GM18498 (cell line): ENCODE results near the gene TAF11L11.
"Not testable (repeated sequence)": the region's sequence is repeated elsewhere in the genome, so short reads cannot be mapped to it uniquely, and the experiment has no call there.

ENCODE experiments used
- ATAC-seq: cut with Tn5 transposase; IDR thresholded peaks from one replicate; pipeline ENCODE4 v1.9.1; 2021; ENCODE audit warnings: mild to moderate bottlenecking, moderate library complexity; ENCODE audit not compliant: unreplicated experiment

Gene TAF11L11

GRCh38 chr5:17603880-17604279, at the start of gene TAF11L11:
TAF11L11 (plus strand) TSS chr5:17604183.
- ATAC-seq, result not testable (repeated sequence)

DNA sequence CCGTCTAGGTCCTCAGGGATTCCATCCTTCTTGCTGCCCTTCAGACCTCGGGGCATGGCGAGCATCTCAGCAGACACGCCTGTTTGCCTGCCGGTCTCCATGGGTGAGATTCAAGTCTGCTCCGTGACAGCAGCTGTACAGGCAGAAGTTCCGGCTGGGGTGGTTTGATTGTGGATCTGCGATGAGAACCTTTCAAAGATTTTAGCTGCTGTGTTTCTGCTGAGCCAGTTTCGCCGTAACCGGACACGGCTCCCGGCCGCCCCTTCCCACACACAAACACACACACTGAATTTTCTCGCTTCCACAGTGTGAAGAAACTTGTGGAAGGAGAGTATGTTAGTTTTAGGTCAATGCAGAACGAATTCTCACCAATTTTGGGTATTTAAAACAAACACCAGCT, 18.3 kb upstream of the TAF11L11 start, which contains the start of gene TAF11L7:
TSS of gene TAF11L7 (minus strand) at position 101 of the 400 bp plus-strand sequence.
- not testable (repeated sequence) for ATAC-seq

DNA sequence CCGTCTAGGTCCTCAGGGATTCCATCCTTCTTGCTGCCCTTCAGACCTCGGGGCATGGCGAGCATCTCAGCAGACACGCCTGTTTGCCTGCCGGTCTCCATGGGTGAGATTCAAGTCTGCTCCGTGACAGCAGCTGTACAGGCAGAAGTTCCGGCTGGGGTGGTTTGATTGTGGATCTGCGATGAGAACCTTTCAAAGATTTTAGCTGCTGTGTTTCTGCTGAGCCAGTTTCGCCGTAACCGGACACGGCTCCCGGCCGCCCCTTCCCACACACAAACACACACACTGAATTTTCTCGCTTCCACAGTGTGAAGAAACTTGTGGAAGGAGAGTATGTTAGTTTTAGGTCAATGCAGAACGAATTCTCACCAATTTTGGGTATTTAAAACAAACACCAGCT, 13.1 kb upstream of the TAF11L11 start, which contains the start of gene TAF11L8:
TSS of gene TAF11L8 (minus strand) at position 101 of the 400 bp plus-strand sequence.
- ATAC-seq, result not testable (repeated sequence)

- not testable (repeated sequence) for ATAC-seq
Observed at GRCh38 chr5:17594255-17594654, 9.7 kb upstream of the TAF11L11 start, which contains the start of gene TAF11L9. TAF11L9 (minus strand) TSS chr5:17594394.

DNA sequence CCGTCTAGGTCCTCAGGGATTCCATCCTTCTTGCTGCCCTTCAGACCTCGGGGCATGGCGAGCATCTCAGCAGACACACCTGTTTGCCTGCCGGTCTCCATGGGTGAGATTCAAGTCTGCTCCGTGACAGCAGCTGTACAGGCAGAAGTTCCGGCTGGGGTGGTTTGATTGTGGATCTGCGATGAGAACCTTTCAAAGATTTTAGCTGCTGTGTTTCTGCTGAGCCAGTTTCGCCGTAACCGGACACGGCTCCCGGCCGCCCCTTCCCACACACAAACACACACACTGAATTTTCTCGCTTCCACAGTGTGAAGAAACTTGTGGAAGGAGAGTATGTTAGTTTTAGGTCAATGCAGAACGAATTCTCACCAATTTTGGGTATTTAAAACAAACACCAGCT, 6.3 kb upstream of the TAF11L11 start, which contains the start of gene TAF11L10:
TSS of gene TAF11L10 (minus strand) at position 101 of the 400 bp plus-strand sequence.
- not testable (repeated sequence) for ATAC-seq

- ATAC-seq, result no peak
Observed at GRCh38 chr5:17604951-17605350, 968 bp downstream of the TAF11L11 start.

- not testable (repeated sequence) for ATAC-seq
Observed at GRCh38 chr5:17607461-17607860, 3.5 kb downstream of the TAF11L11 start.

- ATAC-seq, result not testable (repeated sequence)
Observed at GRCh38 chr5:17610092-17610491, 6.1 kb downstream of the TAF11L11 start, which contains the start of gene TAF11L12. TAF11L12 (plus strand) TSS chr5:17610392.

DNA sequence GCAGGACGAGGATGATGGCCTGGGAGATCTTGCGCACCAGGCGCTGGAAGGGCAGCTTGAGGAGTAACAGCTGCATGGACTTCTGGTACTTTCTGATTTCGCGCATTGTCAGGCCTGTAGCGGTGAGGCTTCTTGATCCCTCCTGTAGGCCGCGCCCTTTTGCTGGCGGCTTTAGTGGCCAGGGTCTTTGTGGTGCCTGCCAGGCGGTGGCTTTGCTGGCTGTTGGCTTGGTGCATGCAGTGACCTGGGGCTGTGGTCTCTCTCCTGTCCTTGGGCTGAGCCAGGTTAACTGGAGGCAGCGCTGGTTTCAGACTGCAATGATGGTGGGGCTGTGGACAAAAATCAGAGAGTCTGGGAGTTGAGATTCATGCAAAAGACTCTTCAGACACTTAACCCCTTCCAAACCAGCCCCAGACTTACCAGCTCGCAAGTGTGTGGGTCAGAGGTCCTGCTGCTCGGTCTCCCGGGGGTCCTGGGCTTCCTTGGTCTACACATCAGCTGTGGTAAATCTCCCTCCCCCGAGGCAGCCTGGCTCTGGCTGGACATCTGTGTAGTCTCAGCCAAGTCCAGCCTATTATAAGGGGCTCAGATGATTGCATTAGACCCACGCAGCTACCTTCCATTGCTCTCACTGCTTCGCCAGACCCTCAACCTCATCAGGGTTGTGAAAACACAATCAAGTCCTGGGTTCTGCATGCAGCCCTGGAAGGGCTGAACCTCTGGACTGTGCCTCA, 11.1 kb downstream of the TAF11L11 start:
- ATAC-seq, result no peak

- no peak for ATAC-seq
Observed at GRCh38 chr5:17619354-17619753, 15.4 kb downstream of the TAF11L11 start.

DNA sequence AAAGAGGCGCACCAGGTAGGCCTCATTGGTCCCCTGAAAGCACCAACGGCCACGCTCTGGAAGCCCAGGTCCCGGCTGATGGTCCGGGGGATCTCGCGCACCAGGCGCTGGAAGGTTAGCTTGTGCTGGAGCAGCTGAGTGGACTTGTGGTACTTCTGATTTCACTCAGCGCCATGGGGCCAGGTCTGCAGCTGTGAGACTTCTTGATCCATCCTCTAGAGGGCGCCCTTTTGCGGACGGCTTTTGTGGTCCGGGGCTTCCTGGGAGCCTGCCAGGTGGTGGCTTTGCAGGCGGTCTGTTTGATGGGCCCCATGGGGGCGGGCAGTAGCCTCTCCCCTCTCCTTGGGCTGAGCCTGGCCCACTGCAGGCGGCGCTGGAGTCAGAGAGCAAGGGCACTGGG, 16.6 kb downstream of the TAF11L11 start:
- ATAC-seq, result no peak

DNA sequence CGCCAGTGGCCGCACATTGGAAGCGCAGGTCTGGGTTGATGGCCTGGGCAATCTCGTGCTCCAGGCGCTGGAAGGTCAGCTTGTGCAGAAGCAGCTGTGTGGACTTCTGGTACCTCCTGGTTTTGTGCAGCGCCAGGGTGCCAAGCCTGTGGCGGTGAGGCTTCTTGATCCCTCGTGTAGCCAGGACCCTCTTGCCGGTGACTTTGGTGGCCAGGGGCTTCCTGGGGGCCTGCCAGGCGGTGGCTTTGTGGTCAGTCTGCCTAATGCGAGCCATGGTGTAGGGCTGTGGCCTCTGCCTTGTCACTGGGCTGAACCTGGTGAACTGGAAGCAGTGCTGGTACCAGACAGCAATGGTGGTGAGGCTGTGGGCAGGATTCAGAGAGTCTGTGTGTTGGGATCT, 21.7 kb downstream of the TAF11L11 start:
- no peak for ATAC-seq

DNA sequence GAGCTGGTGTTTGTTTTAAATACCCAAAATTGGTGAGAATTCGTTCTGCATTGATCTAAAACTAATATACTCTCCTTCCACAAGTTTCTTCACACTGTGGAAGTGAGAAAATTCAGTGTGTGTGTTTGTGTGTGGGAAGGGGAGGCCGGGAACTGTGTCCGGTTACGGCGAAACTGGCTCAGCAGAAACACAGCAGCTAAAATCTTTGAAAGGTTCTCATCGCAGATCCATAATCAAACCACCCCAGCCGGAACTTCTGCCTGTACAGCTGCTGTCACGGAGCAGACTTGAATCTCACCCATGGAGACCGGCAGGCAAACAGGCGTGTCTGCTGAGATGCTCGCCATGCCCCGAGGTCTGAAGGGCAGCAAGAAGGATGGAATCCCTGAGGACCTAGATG, 27.8 kb downstream of the TAF11L11 start, which contains the start of gene TAF11L13:
TSS of gene TAF11L13 (plus strand) at position 301 of the 400 bp plus-strand sequence.
- ATAC-seq, result not testable (repeated sequence)

- ATAC-seq, result no peak
Observed at GRCh38 chr5:17634160-17634559, 30.2 kb downstream of the TAF11L11 start, which contains the start of gene TAF11L14. TAF11L14 (plus strand) TSS chr5:17634460.

DNA sequence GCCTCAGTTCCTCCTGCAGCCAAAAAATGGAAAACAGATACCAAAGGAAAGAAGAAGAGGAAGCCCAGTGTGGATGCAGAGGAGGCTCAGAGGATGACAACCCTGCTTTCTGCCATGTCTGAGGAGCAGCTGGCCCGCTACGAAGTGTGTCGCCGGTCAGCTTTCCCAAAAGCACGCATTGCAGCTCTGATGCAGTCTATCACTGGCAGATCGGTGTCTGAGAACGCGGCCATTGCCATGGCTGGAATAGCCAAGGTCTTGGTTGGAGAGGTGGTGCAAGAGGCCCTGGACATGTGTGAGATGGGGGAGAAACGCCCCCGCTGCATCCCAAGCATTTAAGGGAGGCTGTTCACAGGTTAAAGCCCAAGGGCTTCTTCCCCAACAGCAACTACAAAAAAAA, 45.2 kb downstream of the TAF11L11 start:
- not testable (repeated sequence) for ATAC-seq

DNA sequence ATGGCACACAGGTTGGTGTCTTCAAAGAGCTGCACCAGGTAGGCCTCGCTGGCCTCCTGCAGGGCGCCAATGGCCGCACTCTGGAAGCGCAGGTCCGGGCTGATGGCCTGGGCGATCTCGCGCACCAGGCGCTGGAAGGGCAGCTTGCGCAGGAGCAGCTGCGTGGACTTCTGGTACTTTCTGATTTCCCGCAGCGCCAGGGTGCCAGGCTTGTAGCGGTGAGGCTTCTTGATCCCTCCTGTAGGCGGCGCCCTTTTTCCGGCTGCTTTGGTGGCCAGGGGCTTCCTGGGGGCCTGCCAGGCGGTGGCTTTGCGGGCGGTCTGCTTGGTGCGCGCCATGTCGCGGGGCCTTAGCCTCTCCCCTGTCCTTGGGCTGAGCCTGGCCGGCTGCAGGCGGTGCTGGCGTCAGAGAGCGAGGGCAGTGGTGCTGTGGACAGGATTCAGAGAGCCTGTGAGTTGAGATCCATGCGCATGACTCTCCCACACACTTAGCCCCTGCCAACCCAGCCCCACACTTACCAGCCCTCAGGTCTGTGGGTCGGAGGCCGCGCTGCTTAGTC, 51.3 kb downstream of the TAF11L11 start:
- ATAC-seq, result not testable (repeated sequence)
